IMR-90 (cell line): ENCODE measurements around the gene MSX1. TPM values are rescaled to one million over a fixed set of nuclear protein-coding genes. Genes with fewer than 3 reads are reported as not detected.

Experiments
- ATAC-seq: fragments of 200-7000 bp; cut with Tn5 transposase; 2 replicates; pipeline ENCODE4 v1.9.1; 2020; ENCODE audit warnings: low read depth, mild to moderate bottlenecking, moderate library complexity
- BruUV-seq: library from RNA; stranded (reverse); fragments of 400-500 nt; replicated peaks from 2 replicates; lab custom pipeline; 2021; lab: Mats Ljungman, UMichigan
- CTCF ChIA-PET: fragments of 300-600 bp; formaldehyde crosslinking; extraction: SDS; loops from one replicate; lab custom pipeline; 2021; ENCODE audit warnings: antibody characterized with exemption; lab: Yijun Ruan, JAX
- POLR2A ChIA-PET: fragments of 300-600 bp; sonication (Branson Sonifier 250); formaldehyde crosslinking; loops from one replicate; lab custom pipeline; 2022; ENCODE audit warnings: antibody characterized with exemption; ENCODE audit not compliant: unreplicated experiment; lab: Charles Lee
- DNase-seq: peaks from one replicate; pipeline ENCODE4 v3.0.0; 2013
- H2AFZ ChIP-seq: replicated peaks from 2 replicates; pipeline ENCODE3; 2013; ENCODE audit warnings: low read length, mild to moderate bottlenecking; ENCODE audit not compliant: poor library complexity
- H2AK5ac ChIP-seq: 2 replicates; pipeline ENCODE4 v1.6.1; 2013; ENCODE audit warnings: low read depth, low read length, inconsistent platforms
- H2AK9ac ChIP-seq: replicated peaks from 2 replicates; pipeline ENCODE3; 2013; ENCODE audit warnings: mild to moderate bottlenecking, low read depth, low read length, moderate library complexity; ENCODE audit not compliant: poor library complexity
- H2BK120ac ChIP-seq: 2 replicates; pipeline ENCODE4 v1.6.1; 2013; ENCODE audit warnings: low read depth, low read length, inconsistent platforms
- H2BK15ac ChIP-seq: 3 replicates; pipeline ENCODE4 v1.6.1; 2013; ENCODE audit warnings: low read depth, low read length, inconsistent platforms
- H2BK20ac ChIP-seq: 2 replicates; pipeline ENCODE4 v1.6.1; 2013; ENCODE audit warnings: low read depth, mild to moderate bottlenecking, inconsistent platforms, low read length, moderate library complexity
- H2BK5ac ChIP-seq: 2 replicates; pipeline ENCODE4 v1.6.1; 2013; ENCODE audit warnings: mild to moderate bottlenecking, low read depth, low read length, inconsistent platforms; ENCODE audit not compliant: poor library complexity, severe bottlenecking
- H3K14ac ChIP-seq: replicated peaks from 2 replicates; pipeline ENCODE4 v1.6.1; 2013; ENCODE audit warnings: low read depth, low read length, inconsistent platforms
- H3K18ac ChIP-seq: 2 replicates; pipeline ENCODE4 v1.6.1; 2013; ENCODE audit warnings: low read depth, low read length, control low read depth
- H3K23ac ChIP-seq: 2 replicates; pipeline ENCODE4 v1.6.1; 2013; ENCODE audit warnings: low read depth, low read length, inconsistent platforms
- H3K27ac ChIP-seq: 2 replicates; pipeline ENCODE4 v1.5.1; 2013; ENCODE audit warnings: mild to moderate bottlenecking, control low read depth, low read length; ENCODE audit not compliant: insufficient read depth
- H3K27me3 ChIP-seq: 2 replicates; pipeline ENCODE4 v1.6.1; 2013; ENCODE audit warnings: low read length; ENCODE audit not compliant: control insufficient read depth, insufficient read depth
- H3K36me3 ChIP-seq: 2 replicates; pipeline ENCODE4 v1.6.1; 2013; ENCODE audit warnings: low read length, mixed read lengths; ENCODE audit not compliant: control insufficient read depth, insufficient read depth
- H3K4ac ChIP-seq: 2 replicates; pipeline ENCODE4 v1.6.1; 2013; ENCODE audit warnings: low read depth, low read length, inconsistent platforms
- H3K4me1 ChIP-seq: 2 replicates; pipeline ENCODE4 v1.6.1; 2013; ENCODE audit warnings: low read length, mixed read lengths; ENCODE audit not compliant: control insufficient read depth, insufficient read depth
- H3K4me2 ChIP-seq: 2 replicates; pipeline ENCODE4 v1.6.1; 2013; ENCODE audit warnings: low read depth, mild to moderate bottlenecking, control low read depth, low read length, moderate library complexity
- H3K4me3 ChIP-seq: 2 replicates; pipeline ENCODE4 v1.5.1; 2013; ENCODE audit warnings: low read depth, mild to moderate bottlenecking, control low read depth, low read length, moderate library complexity; ENCODE audit not compliant: insufficient read depth
- H3K56ac ChIP-seq: 2 replicates; pipeline ENCODE4 v1.6.1; 2013; ENCODE audit warnings: low read length, inconsistent platforms; ENCODE audit not compliant: insufficient read depth; ENCODE audit errors: extremely low read depth
- H3K79me1 ChIP-seq, 2 experiments: 2 replicates each; pipeline ENCODE4 v1.6.1; 2013; ENCODE audit warnings: low read length in 2 of 2, inconsistent platforms in 1 of 2, low read depth in 1 of 2
- H3K9ac ChIP-seq: 2 replicates; pipeline ENCODE4 v1.6.1; 2013; ENCODE audit warnings: low read depth, low read length, control low read depth
- H3K9me1 ChIP-seq: 2 replicates; pipeline ENCODE4 v1.6.1; 2013; ENCODE audit warnings: low read length, inconsistent platforms; ENCODE audit not compliant: insufficient read depth
- H3K9me3 ChIP-seq: 2 replicates; pipeline ENCODE4 v1.6.1; 2013; ENCODE audit warnings: low read length; ENCODE audit not compliant: control insufficient read depth, insufficient read depth
- H4K20me1 ChIP-seq: 2 replicates; pipeline ENCODE4 v1.6.1; 2013; ENCODE audit warnings: low read length, inconsistent platforms; ENCODE audit not compliant: insufficient read depth
- H4K5ac ChIP-seq: 2 replicates; pipeline ENCODE4 v1.6.1; 2013; ENCODE audit warnings: mild to moderate bottlenecking, low read depth, low read length, control low read depth
- H4K8ac ChIP-seq, 2 experiments: 2 replicates each; pipeline ENCODE4 v1.6.1; 2013; ENCODE audit warnings: low read depth in 2 of 2, low read length in 2 of 2, control low read depth in 1 of 2, inconsistent platforms in 1 of 2
- H4K91ac ChIP-seq: 2 replicates; pipeline ENCODE4 v1.6.1; 2013; ENCODE audit warnings: low read depth, low read length, inconsistent platforms; ENCODE audit not compliant: insufficient read depth
- BHLHE40 ChIP-seq: fragments of 150-350 bp; IDR thresholded peaks from 2 replicates; pipeline ENCODE4 v1.6.1; 2016; ENCODE audit warnings: mild to moderate bottlenecking, low read depth, low read length
- FOS ChIP-seq: fragments of 150-350 bp; IDR thresholded peaks from 2 replicates; pipeline ENCODE4 v1.6.1; 2016; ENCODE audit warnings: low read depth, low read length
- MAZ ChIP-seq: IDR thresholded peaks from 2 replicates; pipeline ENCODE4 v1.6.1; 2012; ENCODE audit warnings: low read depth, mild to moderate bottlenecking, low read length, improper control_type of control experiment, moderate library complexity, borderline replicate concordance
- POLR2A ChIP-seq: IDR thresholded peaks from 2 replicates; pipeline ENCODE4 v1.6.1; 2012; ENCODE audit warnings: mild to moderate bottlenecking, low read depth, low read length
- RAD21 ChIP-seq: IDR thresholded peaks from 2 replicates; pipeline ENCODE4 v1.6.1; 2012; ENCODE audit warnings: low read length, improper control_type of control experiment
- RCOR1 ChIP-seq: IDR thresholded peaks from 2 replicates; pipeline ENCODE4 v1.6.1; 2012; ENCODE audit warnings: mild to moderate bottlenecking, low read length, improper control_type of control experiment; ENCODE audit not compliant: insufficient replicate concordance
- RFX5 ChIP-seq: IDR thresholded peaks from 2 replicates; pipeline ENCODE4 v1.8.0; 2012; ENCODE audit warnings: low read depth, mild to moderate bottlenecking, low read length, moderate library complexity
- WGBS, 2 experiments: methylation state at CpG; one replicate each; pipeline versions ENCODE4 v1.1.5 to v1.1.7; 2013; ENCODE audit warnings: missing lambda C conversion rate in 2 of 2; ENCODE audit not compliant: insufficient read length in 1 of 2; ENCODE audit errors: extremely low coverage in 2 of 2; 5-methylcytosine and 5-hydroxymethylcytosine counted together
- dilution Hi-C: fragments of 300-500 bp; cut with HindIII; formaldehyde crosslinking; loops from one replicate; pipeline ENCODE4 v1.14.3; 2018; ENCODE audit warnings: low sequenced_read_pairs; ENCODE audit not compliant: unreplicated experiment
- in situ Hi-C: fragments of 300-500 bp; cut with MboI; formaldehyde crosslinking; loops from 3 replicates; pipeline ENCODE4 v1.14.3; 2019; ENCODE audit warnings: low sequenced_read_pairs, inconsistent platforms, mixed read lengths
- intact Hi-C: fragments of 100-400 bp; cut with micrococcal nuclease; formaldehyde crosslinking; loops from 2 replicates; pipeline ENCODE4 v1.10.0; 2022
- polyA plus RNA-seq, 3 experiments: library from polyadenylated mRNA; depleted of rRNA; stranded (reverse); fragments of >200 nt; gene quantifications; 2 replicates each; pipeline ENCODE4 v1.2.3, GENCODE V29; 2012; ENCODE audit warnings: low replicate concordance in 1 of 3
- total RNA-seq: library from RNA; depleted of rRNA; stranded (reverse); fragments of >200 nt; gene quantifications from 2 replicates; pipeline ENCODE4 v1.2.3, GENCODE V29; 2012
- TF ChIP-seq, protein P1 (sequence below): fragments of 150-350 bp; IDR thresholded peaks from 2 replicates; pipeline ENCODE4 v1.6.1; 2016; ENCODE audit warnings: low read depth, mild to moderate bottlenecking, low read length, moderate library complexity, borderline replicate concordance

MSX1 gene
- total and polyA plus RNA-seq, 2 of the 4 experiments (the other 2 are of a cell fraction), result 1.1 to 3.9 TPM

DNA sequence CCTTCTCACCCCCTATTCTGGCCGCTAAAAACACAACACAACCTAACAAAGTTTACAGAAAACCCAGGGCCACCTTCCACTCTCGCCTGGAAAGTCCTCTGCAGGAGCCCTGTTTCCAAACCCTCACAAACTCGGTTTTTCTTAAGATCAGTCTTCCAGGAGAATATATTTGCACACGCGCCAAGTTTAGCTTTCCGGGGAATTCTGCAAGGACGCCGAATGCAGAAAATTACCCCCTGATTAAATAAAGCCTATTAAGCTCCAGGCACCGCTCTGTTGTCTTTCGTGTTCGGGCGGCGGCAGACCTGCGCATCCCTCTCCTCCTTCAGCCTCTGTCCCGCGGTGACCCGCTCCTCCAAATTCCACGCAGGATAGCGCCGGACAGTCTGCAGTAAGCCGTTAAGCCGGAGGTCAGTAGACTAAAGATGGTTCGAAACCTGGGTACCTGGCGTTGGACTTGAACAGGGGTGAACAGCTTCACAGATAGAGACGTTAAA lies 5.0 kb downstream of the MSX1 start:
- H2AK5ac ChIP-seq, result no peak overlapping the region
- TF ChIP-seq RCOR1, result no peak
- TF ChIP-seq BHLHE40, result no peak
- TF ChIP-seq RFX5, result no peak
- TF ChIP-seq MAZ, result no peak
- no peak for TF ChIP-seq FOS
- TF ChIP-seq RAD21, result no peak
- no peak for TF ChIP-seq POLR2A
- TF ChIP-seq, protein P1, sequence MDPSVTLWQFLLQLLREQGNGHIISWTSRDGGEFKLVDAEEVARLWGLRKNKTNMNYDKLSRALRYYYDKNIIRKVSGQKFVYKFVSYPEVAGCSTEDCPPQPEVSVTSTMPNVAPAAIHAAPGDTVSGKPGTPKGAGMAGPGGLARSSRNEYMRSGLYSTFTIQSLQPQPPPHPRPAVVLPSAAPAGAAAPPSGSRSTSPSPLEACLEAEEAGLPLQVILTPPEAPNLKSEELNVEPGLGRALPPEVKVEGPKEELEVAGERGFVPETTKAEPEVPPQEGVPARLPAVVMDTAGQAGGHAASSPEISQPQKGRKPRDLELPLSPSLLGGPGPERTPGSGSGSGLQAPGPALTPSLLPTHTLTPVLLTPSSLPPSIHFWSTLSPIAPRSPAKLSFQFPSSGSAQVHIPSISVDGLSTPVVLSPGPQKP, result no peak
- peaks cover 3% of the 10 kb centered on the region; the same call in 1 of the 2 replicates for H3K9me1 ChIP-seq
- ChIA-PET CTCF (interaction anchor here (0.8 kb wide), 1 partner anchor 345 kb away, joined by 3 read pairs; no protein-coding TSS in a partner anchor), POLR2A (no interaction called here)
- no peak overlapping the region for H3K9ac ChIP-seq
- no peak overlapping the region for H2BK20ac ChIP-seq
- no peaks in the 10 kb centered on the region for H3K36me3 ChIP-seq
- 62% methylated on average over 15 of the region's 25 CpGs; no CpG with 5 or more reads in 1 of the 2 experiments for WGBS, 2 experiments
- no peak overlapping the region for H3K18ac ChIP-seq
- no peaks in the 10 kb centered on the region for H3K4me1 ChIP-seq
- no peak overlapping the region for H4K5ac ChIP-seq
- intact Hi-C loops, result loop anchor here (5.0 kb wide), 1 partner anchor 187 kb away; no protein-coding TSS in a partner anchor
- no peak overlapping the region for H3K23ac ChIP-seq
- no peak overlapping the region for H2BK15ac ChIP-seq
- no peak overlapping the region for H3K56ac ChIP-seq
- no TSS peak for BruUV-seq
- peaks cover 3 to 11% of the 10 kb centered on the region in 2 experiments; a peak in 1 of 4 replicates for H3K79me1 ChIP-seq
- H3K4ac ChIP-seq, result no peak overlapping the region
- H4K8ac ChIP-seq, result no peak overlapping the region
- H3K27me3 ChIP-seq, result peaks cover 53% of the 10 kb centered on the region
- dilution Hi-C loops, result no loop called here
- no peak overlapping the region for H4K91ac ChIP-seq
- H4K20me1 ChIP-seq, result peaks cover 4% of the 10 kb centered on the region; the same call in 1 of the 2 replicates
- no peak overlapping the region for H3K27ac ChIP-seq
- in situ Hi-C loops, result no loop called here
- no peak overlapping the region for H2BK120ac ChIP-seq
- H3K4me3 ChIP-seq, result no peak overlapping the region
- H2AK9ac ChIP-seq, result no peak overlapping the region
- no peak overlapping the region for H2AFZ ChIP-seq
- no peak overlapping the region for H3K14ac ChIP-seq
- peaks cover 3% of the 10 kb centered on the region; the same call in 1 of the 2 replicates for H3K9me3 ChIP-seq
- no peak overlapping the region for H2BK5ac ChIP-seq
- DNase-seq (no peak), ATAC-seq (no peak)
- H3K4me2 ChIP-seq, result no peak overlapping the region
